ENCODE measurements around the gene APBA3.

DNA sequence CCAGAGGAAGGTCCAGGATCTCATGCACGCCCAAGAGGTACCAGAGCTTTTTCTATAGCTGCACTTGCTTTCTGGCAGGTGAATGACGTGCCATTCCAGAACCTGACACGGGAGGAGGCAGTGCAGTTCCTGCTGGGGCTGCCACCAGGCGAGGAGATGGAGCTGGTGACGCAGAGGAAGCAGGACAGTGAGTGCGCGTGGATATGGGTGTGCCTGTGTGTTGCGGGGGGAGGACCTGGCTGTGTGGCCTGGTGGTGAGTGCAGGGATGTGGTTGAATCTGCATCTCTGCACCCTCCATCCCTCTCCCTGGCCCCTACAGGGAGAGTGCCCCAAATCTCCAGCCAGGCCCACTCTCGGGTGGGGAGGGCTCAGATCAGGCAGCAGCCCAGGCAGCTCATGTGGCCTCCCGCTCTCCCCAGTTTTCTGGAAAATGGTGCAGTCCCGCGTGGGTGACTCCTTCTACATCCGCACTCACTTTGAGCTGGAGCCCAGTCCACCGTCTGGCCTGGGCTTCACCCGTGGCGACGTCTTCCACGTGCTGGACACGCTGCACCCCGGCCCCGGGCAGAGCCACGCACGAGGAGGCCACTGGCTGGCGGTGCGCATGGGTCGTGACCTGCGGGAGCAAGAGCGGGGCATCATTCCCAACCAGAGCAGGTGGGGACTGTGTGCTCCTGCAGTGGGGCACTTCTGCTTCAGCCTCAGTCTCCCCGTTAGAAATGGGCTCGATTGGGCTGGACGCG lies 22.8 kb downstream of the APBA3 start:
- TF ChIP-seq, protein P1, sequence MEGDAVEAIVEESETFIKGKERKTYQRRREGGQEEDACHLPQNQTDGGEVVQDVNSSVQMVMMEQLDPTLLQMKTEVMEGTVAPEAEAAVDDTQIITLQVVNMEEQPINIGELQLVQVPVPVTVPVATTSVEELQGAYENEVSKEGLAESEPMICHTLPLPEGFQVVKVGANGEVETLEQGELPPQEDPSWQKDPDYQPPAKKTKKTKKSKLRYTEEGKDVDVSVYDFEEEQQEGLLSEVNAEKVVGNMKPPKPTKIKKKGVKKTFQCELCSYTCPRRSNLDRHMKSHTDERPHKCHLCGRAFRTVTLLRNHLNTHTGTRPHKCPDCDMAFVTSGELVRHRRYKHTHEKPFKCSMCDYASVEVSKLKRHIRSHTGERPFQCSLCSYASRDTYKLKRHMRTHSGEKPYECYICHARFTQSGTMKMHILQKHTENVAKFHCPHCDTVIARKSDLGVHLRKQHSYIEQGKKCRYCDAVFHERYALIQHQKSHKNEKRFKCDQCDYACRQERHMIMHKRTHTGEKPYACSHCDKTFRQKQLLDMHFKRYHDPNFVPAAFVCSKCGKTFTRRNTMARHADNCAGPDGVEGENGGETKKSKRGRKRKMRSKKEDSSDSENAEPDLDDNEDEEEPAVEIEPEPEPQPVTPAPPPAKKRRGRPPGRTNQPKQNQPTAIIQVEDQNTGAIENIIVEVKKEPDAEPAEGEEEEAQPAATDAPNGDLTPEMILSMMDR (IDR thresholded peaks at IDR 0.05): no peak
- TF ChIP-seq POLR2A (IDR thresholded peaks at IDR 0.05): no peak

All from Peyer's patch (tissue), 4 donors.